H9 (cell line): ENCODE data around the gene COPE. TPM values are rescaled to one million over a fixed set of nuclear protein-coding genes. Genes with fewer than 3 reads are reported as not detected.

Experiments
- DNase-seq: peaks from one replicate; pipeline ENCODE4 v3.0.0-alpha.2; 2017
- H2AFZ ChIP-seq: one replicate; pipeline ENCODE4 v1.6.1; 2013; ENCODE audit warnings: mild to moderate bottlenecking, low read length, control low read depth, moderate library complexity
- H2AK5ac ChIP-seq: 2 replicates; pipeline ENCODE4 v1.6.1; 2013; ENCODE audit warnings: low read length, control low read depth, mixed read lengths; ENCODE audit not compliant: insufficient read length
- H2BK120ac ChIP-seq: one replicate; pipeline ENCODE4 v1.6.1; 2013; ENCODE audit warnings: low read depth, mild to moderate bottlenecking, low read length, control low read depth, inconsistent platforms; ENCODE audit not compliant: poor library complexity, severe bottlenecking
- H2BK12ac ChIP-seq: 2 replicates; pipeline ENCODE4 v1.6.1; 2013; ENCODE audit warnings: low read length, control low read depth, mixed read lengths, low read depth; ENCODE audit not compliant: insufficient read length
- H2BK15ac ChIP-seq: 2 replicates; pipeline ENCODE4 v1.6.1; 2013; ENCODE audit warnings: low read depth, low read length, control low read depth
- H2BK20ac ChIP-seq: one replicate; pipeline ENCODE4 v1.6.1; 2013; ENCODE audit warnings: low read depth, mild to moderate bottlenecking, low read length, control low read depth, inconsistent platforms; ENCODE audit not compliant: poor library complexity, severe bottlenecking
- H2BK5ac ChIP-seq: 2 replicates; pipeline ENCODE4 v1.6.1; 2013; ENCODE audit warnings: low read length, control low read depth, mixed read lengths; ENCODE audit not compliant: insufficient read length
- H3K14ac ChIP-seq: 2 replicates; pipeline ENCODE4 v1.6.1; 2013; ENCODE audit warnings: low read length, control low read depth; ENCODE audit not compliant: insufficient read depth
- H3K18ac ChIP-seq: 2 replicates; pipeline ENCODE4 v1.6.1; 2013; ENCODE audit warnings: low read depth, mild to moderate bottlenecking, mixed read lengths, low read length, control low read depth; ENCODE audit not compliant: insufficient read length
- H3K23ac ChIP-seq: 2 replicates; pipeline ENCODE4 v1.6.1; 2013; ENCODE audit warnings: low read length, control low read depth, mixed read lengths, low read depth; ENCODE audit not compliant: insufficient read length
- H3K23me2 ChIP-seq: 2 replicates; pipeline ENCODE4 v1.6.1; 2013; ENCODE audit warnings: low read depth, mild to moderate bottlenecking, mixed read lengths, low read length, control low read depth; ENCODE audit not compliant: insufficient read length, poor library complexity, severe bottlenecking
- H3K27ac ChIP-seq: 2 replicates; pipeline ENCODE4 v1.5.1; 2013; ENCODE audit warnings: low read length, control low read depth, mixed read lengths, low read depth; ENCODE audit not compliant: insufficient read length
- H3K27me3 ChIP-seq: 2 replicates; pipeline ENCODE4 v1.6.1; 2013; ENCODE audit warnings: low read length, control low read depth, inconsistent platforms; ENCODE audit not compliant: insufficient read depth
- H3K4ac ChIP-seq: 2 replicates; pipeline ENCODE4 v1.6.1; 2013; ENCODE audit warnings: low read depth, mild to moderate bottlenecking, control low read depth, inconsistent platforms, low read length, moderate library complexity
- H3K4me1 ChIP-seq: 2 replicates; pipeline ENCODE4 v1.6.1; 2013; ENCODE audit warnings: low read length, control low read depth, inconsistent platforms; ENCODE audit not compliant: insufficient read depth
- H3K4me2 ChIP-seq: 2 replicates; pipeline ENCODE4 v1.6.1; 2013; ENCODE audit warnings: low read length, control low read depth, mixed read lengths; ENCODE audit not compliant: insufficient read length, insufficient read depth
- H3K56ac ChIP-seq: 2 replicates; pipeline ENCODE4 v1.6.1; 2013; ENCODE audit warnings: low read depth, mild to moderate bottlenecking, mixed read lengths, low read length, control low read depth; ENCODE audit not compliant: insufficient read length
- H3K79me1 ChIP-seq: 2 replicates; pipeline ENCODE4 v1.6.1; 2013; ENCODE audit warnings: low read depth, mild to moderate bottlenecking, moderate library complexity, low read length, control low read depth, inconsistent platforms; ENCODE audit not compliant: insufficient read depth, poor library complexity, severe bottlenecking
- H3K79me2 ChIP-seq: 2 replicates; pipeline ENCODE4 v1.6.1; 2013; ENCODE audit warnings: low read length, control low read depth, inconsistent platforms; ENCODE audit not compliant: insufficient read depth
- H3K9ac ChIP-seq: 2 replicates; pipeline ENCODE4 v1.6.1; 2013; ENCODE audit warnings: low read length, control low read depth, mixed read lengths; ENCODE audit not compliant: insufficient read length; ENCODE audit errors: extremely low read depth
- H3K9me3 ChIP-seq: one replicate; pipeline ENCODE4 v1.6.1; 2013; ENCODE audit warnings: low read depth, low read length, inconsistent platforms; ENCODE audit not compliant: control insufficient read depth
- H3T11ph ChIP-seq: one replicate; pipeline ENCODE4 v1.6.1; 2013; ENCODE audit warnings: mild to moderate bottlenecking, low read length, control low read depth, inconsistent platforms
- H4K20me1 ChIP-seq: one replicate; pipeline ENCODE4 v1.6.1; 2013; ENCODE audit not compliant: control insufficient read depth, insufficient read length, insufficient read depth
- H4K5ac ChIP-seq: 2 replicates; pipeline ENCODE4 v1.6.1; 2013; ENCODE audit warnings: low read depth, mild to moderate bottlenecking, mixed read lengths, low read length, control low read depth; ENCODE audit not compliant: insufficient read length
- H4K8ac ChIP-seq: replicated peaks from 2 replicates; pipeline ENCODE4 v1.6.1; 2013; ENCODE audit warnings: low read length, control low read depth, mixed read lengths, low read depth; ENCODE audit not compliant: insufficient read length
- H4K91ac ChIP-seq: 2 replicates; pipeline ENCODE4 v1.6.1; 2013; ENCODE audit warnings: low read depth, mild to moderate bottlenecking, moderate library complexity, mixed read lengths, low read length, control low read depth; ENCODE audit not compliant: insufficient read length
- H3K27ac Mint-ChIP-seq, 3 experiments: 2 replicates in 2 of 3; 3 replicates in 1 of 3; pipeline ENCODE4 v1.8.0; 2020 to 2021; ENCODE audit warnings: mixed read lengths in 3 of 3, mild to moderate bottlenecking in 1 of 3, moderate library complexity in 1 of 3
- H3K27me3 Mint-ChIP-seq: 2 replicates; pipeline ENCODE4 v1.8.0; 2021; ENCODE audit warnings: low read depth, mild to moderate bottlenecking, moderate library complexity, mixed read lengths
- H3K36me3 Mint-ChIP-seq, 3 experiments: 2 replicates in 2 of 3; 3 replicates in 1 of 3; pipeline ENCODE4 v1.8.0; 2020 to 2021; ENCODE audit warnings: low read depth in 3 of 3, mixed read lengths in 3 of 3; ENCODE audit not compliant: insufficient read depth in 1 of 3
- H3K4me1 Mint-ChIP-seq, 2 experiments: 2 replicates each; pipeline ENCODE4 v1.8.0; 2020; ENCODE audit warnings: mixed read lengths in 2 of 2
- H3K4me3 Mint-ChIP-seq, 2 experiments: 2 replicates in 1 of 2; 3 replicates in 1 of 2; pipeline ENCODE4 v1.8.0; 2020 to 2021; ENCODE audit warnings: mild to moderate bottlenecking in 2 of 2, mixed read lengths in 2 of 2, moderate library complexity in 1 of 2
- H3K9me3 Mint-ChIP-seq, 2 experiments: 2 replicates in 1 of 2; 3 replicates in 1 of 2; pipeline ENCODE4 v1.8.0; 2020; ENCODE audit warnings: mild to moderate bottlenecking in 2 of 2, mixed read lengths in 2 of 2, moderate library complexity in 1 of 2
- CTCF ChIP-seq: fragments of 200-600 bp; sonication (generic); conservative IDR thresholded peaks from 3 replicates; pipeline ENCODE4 v1.8.0; 2021; ENCODE audit warnings: antibody characterized with exemption, mild to moderate bottlenecking
- WGBS: extraction: QIAGEN DNeasy Blood & Tissue Kit; methylation state at CpG from one replicate; pipeline ENCODE4 v1.1.7; 2013; ENCODE audit warnings: missing lambda C conversion rate, low lambda C conversion rate, mixed read lengths; ENCODE audit not compliant: insufficient read length; ENCODE audit errors: extremely low coverage; 5-methylcytosine and 5-hydroxymethylcytosine counted together
- total RNA-seq: library from RNA; stranded (reverse); gene quantifications from 2 replicates; pipeline ENCODE4 v1.2.1, GENCODE V29; 2021

The COPE gene
- total RNA-seq, 1 experiment from 2014 or later, result 198 TPM

GRCh38 chr19:18904334-18905057 lies 14.7 kb downstream of the COPE start:
- H3K4me3 Mint-ChIP-seq, result no peak overlapping the region
- H3K9me3 ChIP-seq, result no peaks in the 10 kb centered on the region
- no peak overlapping the region for H3K18ac ChIP-seq
- H3K4me1 Mint-ChIP-seq, result no peaks in the 10 kb centered on the region
- H4K91ac ChIP-seq, result no peak overlapping the region
- H2BK12ac ChIP-seq, result no peak overlapping the region
- no peaks in the 10 kb centered on the region for H3K79me2 ChIP-seq
- no peaks in the 10 kb centered on the region for H4K20me1 ChIP-seq
- no peak overlapping the region for H2BK15ac ChIP-seq
- no peak overlapping the region for H2BK20ac ChIP-seq
- H3K4ac ChIP-seq, result no peak overlapping the region
- no peak for DNase-seq
- H2AFZ ChIP-seq, result no peak overlapping the region
- no peaks in the 10 kb centered on the region for H3K23me2 ChIP-seq
- H3K4me2 ChIP-seq, result no peak overlapping the region
- no peak overlapping the region for H2BK5ac ChIP-seq
- no peak overlapping the region for H3K23ac ChIP-seq
- WGBS, result no CpG with 5 or more reads among the region's 25 CpGs
- no peak for TF ChIP-seq CTCF
- no peak overlapping the region for H3T11ph ChIP-seq
- no peak overlapping the region for H3K56ac ChIP-seq
- H3K27me3 ChIP-seq, result no peaks in the 10 kb centered on the region
- no peaks in the 10 kb centered on the region for H3K79me1 ChIP-seq
- H3K27ac ChIP-seq, result no peak overlapping the region
- H3K27me3 Mint-ChIP-seq, result no peaks in the 10 kb centered on the region
- H2BK120ac ChIP-seq, result no peak overlapping the region
- no peak overlapping the region for H4K5ac ChIP-seq
- H4K8ac ChIP-seq, result no peak overlapping the region
- H3K14ac ChIP-seq, result no peak overlapping the region
- no peaks in the 10 kb centered on the region; a peak in 1 of 5 replicates for H3K9me3 Mint-ChIP-seq
- no peak overlapping the region for H2AK5ac ChIP-seq
- no peak overlapping the region for H3K27ac Mint-ChIP-seq
- no peaks in the 10 kb centered on the region for H3K4me1 ChIP-seq
- H3K36me3 Mint-ChIP-seq, result peaks cover 1 to 20% (median 15%) of the 10 kb centered on the region in 3 experiments; a peak in 6 of 7 replicates
- H3K9ac ChIP-seq, result no peak overlapping the region
